CD4-positive, alpha-beta T cell (primary cell): ENCODE results near the gene TCHP. TPM values are rescaled to one million over a fixed set of nuclear protein-coding genes. Genes with fewer than 3 reads are reported as not detected.

Experiments
- ATAC-seq: fragments of 200-7000 bp; cut with Tn5 transposase; one replicate; pipeline ENCODE4 v1.10.0; 2022; ENCODE audit warnings: mild to moderate bottlenecking; ENCODE audit not compliant: poor library complexity
- CTCF ChIA-PET: fragments of 350-600 bp; sonication (Branson Sonifier 250); formaldehyde crosslinking; loops from one replicate; lab custom pipeline; 2021; ENCODE audit warnings: antibody characterized with exemption, inconsistent platforms; lab: Charles Lee
- POLR2A ChIA-PET: fragments of 350-600 bp; sonication (Branson Sonifier 250); formaldehyde crosslinking; loops from one replicate; lab custom pipeline; 2021; ENCODE audit warnings: antibody characterized with exemption, inconsistent platforms; lab: Charles Lee
- DNase-seq, 14 experiments: peaks; one replicate each; pipeline ENCODE4 v3.0.0-alpha.2; 2013 to 2020; ENCODE audit warnings: mixed read lengths in 2 of 14
- H3K27ac ChIP-seq, 2 donors: one replicate each; pipeline versions ENCODE4 v1.5.1 to v1.7.0; 2013; ENCODE audit warnings: low read length in 2 of 2, low read depth in 1 of 2, mild to moderate bottlenecking in 1 of 2
- H3K27me3 ChIP-seq, 2 experiments: 1 replicate in 1 of 2; 2 replicates in 1 of 2; pipeline versions ENCODE4 v1.6.1 to v1.7.0; 2013; ENCODE audit warnings: low read length in 2 of 2, control low read depth in 1 of 2, mild to moderate bottlenecking in 1 of 2, moderate library complexity in 1 of 2; ENCODE audit not compliant: insufficient read depth in 2 of 2, control insufficient read depth in 1 of 2
- H3K36me3 ChIP-seq: one replicate; pipeline ENCODE4 v1.6.1; 2013; ENCODE audit warnings: low read length, control low read depth; ENCODE audit not compliant: insufficient read depth
- H3K4me1 ChIP-seq: one replicate; pipeline ENCODE4 v1.6.1; 2013; ENCODE audit warnings: low read length, control low read depth; ENCODE audit not compliant: insufficient read depth
- H3K4me3 ChIP-seq: one replicate; pipeline ENCODE4 v1.5.1; 2013; ENCODE audit warnings: mild to moderate bottlenecking, low read length, moderate library complexity
- H3K9me3 ChIP-seq, 2 experiments: 1 replicate in 1 of 2; 2 replicates in 1 of 2; pipeline versions ENCODE4 v1.6.1 to v1.7.0; 2013; ENCODE audit warnings: low read length in 2 of 2, mild to moderate bottlenecking in 2 of 2, control low read depth in 1 of 2, moderate library complexity in 1 of 2; ENCODE audit not compliant: control insufficient read depth in 1 of 2, insufficient read depth in 1 of 2
- H3K27ac Mint-ChIP-seq: one replicate; pipeline ENCODE4 v1.8.0; 2020; ENCODE audit warnings: mixed read lengths
- H3K27me3 Mint-ChIP-seq: one replicate; pipeline ENCODE4 v1.8.0; 2021; ENCODE audit warnings: mixed read lengths
- H3K36me3 Mint-ChIP-seq: one replicate; pipeline ENCODE4 v1.8.0; 2021; ENCODE audit warnings: low read depth, mixed read lengths
- H3K4me1 Mint-ChIP-seq: one replicate; pipeline ENCODE4 v1.8.0; 2021; ENCODE audit warnings: low read depth, mixed read lengths
- H3K4me3 Mint-ChIP-seq: one replicate; pipeline ENCODE4 v1.8.0; 2020; ENCODE audit warnings: mild to moderate bottlenecking, mixed read lengths
- H3K9me3 Mint-ChIP-seq: one replicate; pipeline ENCODE4 v1.8.0; 2020; ENCODE audit warnings: mixed read lengths
- intact Hi-C, 2 experiments: fragments of 100-400 bp; cut with DNase I in 1 of 2; cut with micrococcal nuclease in 1 of 2; formaldehyde crosslinking; loops; one replicate each; pipeline versions ENCODE4 v1.15.1 to v1.9.0; 2023 to 2025; cut with DNase I, micrococcal nuclease
- total RNA-seq, 174 experiments: library from RNA in 2 of 174; stranded (reverse) in 2 of 174; gene quantifications; one replicate each; pipeline ENCODE4 v1.2.3 and lab custom pipeline; 2021 to 2026
- TF ChIP-seq, protein P1 (sequence below): fragments of 200-600 bp; IDR thresholded peaks from one replicate; pipeline ENCODE4 v1.8.0; 2022; ENCODE audit warnings: antibody characterized with exemption, mild to moderate bottlenecking

Gene TCHP
- total RNA-seq, 2 experiments from 2014 or later: 13.2 to 13.6 TPM

DNA sequence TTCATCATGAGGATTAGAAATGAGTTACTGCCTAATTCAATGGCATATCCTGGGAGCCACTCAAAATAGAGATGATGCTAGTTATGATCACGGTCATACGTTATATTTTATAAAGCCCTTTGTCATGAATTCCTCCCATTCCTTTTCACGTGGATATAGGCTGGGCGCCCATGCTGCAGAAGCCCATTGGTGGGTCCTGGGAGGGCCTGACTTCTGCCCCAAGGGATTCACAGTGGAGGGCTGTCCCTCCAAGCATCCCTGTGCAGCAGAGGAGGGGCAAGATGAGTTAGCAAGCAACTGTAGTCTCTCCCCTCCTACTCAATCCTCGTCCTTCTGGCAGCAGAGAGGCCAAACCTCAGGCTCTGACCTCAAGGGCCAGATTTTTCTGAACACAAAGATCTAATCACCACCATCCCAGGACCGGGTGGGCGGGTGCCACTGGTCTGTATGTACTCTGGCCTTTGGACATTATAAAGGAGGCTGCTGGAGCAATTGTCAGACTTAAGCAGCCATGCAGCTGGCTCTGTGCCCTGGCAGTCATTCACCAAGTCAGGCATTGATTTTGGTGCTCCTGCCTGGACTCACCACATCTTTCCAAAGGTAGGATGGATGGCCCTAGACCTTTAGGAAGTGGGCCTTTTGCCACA lies 28.3 kb upstream of the TCHP start:
- peaks cover 30% of the 10 kb centered on the region for H3K36me3 Mint-ChIP-seq
- H3K4me3 Mint-ChIP-seq: no peak overlapping the region
- no peaks in the 10 kb centered on the region for H3K9me3 Mint-ChIP-seq
- Histone ChIP-seq H3K27me3 (no peaks in the 10 kb centered on the region), H3K27ac (no peak overlapping the region), H3K4me3 (no peak overlapping the region), H3K9me3 (no peaks in the 10 kb centered on the region), H3K4me1 (peaks cover 1% of the 10 kb centered on the region), H3K36me3 (peaks cover 10% of the 10 kb centered on the region)
- intact Hi-C loops: no loop called here
- CTCF ChIA-PET: no interaction called here
- ATAC-seq (no peak), DNase-seq (no peak)
- H3K27me3 Mint-ChIP-seq: no peaks in the 10 kb centered on the region
- no peak overlapping the region for H3K27ac Mint-ChIP-seq
- H3K4me1 Mint-ChIP-seq: peaks cover 36% of the 10 kb centered on the region
- POLR2A ChIA-PET: no interaction called here
- TF ChIP-seq, protein P1, sequence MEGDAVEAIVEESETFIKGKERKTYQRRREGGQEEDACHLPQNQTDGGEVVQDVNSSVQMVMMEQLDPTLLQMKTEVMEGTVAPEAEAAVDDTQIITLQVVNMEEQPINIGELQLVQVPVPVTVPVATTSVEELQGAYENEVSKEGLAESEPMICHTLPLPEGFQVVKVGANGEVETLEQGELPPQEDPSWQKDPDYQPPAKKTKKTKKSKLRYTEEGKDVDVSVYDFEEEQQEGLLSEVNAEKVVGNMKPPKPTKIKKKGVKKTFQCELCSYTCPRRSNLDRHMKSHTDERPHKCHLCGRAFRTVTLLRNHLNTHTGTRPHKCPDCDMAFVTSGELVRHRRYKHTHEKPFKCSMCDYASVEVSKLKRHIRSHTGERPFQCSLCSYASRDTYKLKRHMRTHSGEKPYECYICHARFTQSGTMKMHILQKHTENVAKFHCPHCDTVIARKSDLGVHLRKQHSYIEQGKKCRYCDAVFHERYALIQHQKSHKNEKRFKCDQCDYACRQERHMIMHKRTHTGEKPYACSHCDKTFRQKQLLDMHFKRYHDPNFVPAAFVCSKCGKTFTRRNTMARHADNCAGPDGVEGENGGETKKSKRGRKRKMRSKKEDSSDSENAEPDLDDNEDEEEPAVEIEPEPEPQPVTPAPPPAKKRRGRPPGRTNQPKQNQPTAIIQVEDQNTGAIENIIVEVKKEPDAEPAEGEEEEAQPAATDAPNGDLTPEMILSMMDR: no peak

DNA sequence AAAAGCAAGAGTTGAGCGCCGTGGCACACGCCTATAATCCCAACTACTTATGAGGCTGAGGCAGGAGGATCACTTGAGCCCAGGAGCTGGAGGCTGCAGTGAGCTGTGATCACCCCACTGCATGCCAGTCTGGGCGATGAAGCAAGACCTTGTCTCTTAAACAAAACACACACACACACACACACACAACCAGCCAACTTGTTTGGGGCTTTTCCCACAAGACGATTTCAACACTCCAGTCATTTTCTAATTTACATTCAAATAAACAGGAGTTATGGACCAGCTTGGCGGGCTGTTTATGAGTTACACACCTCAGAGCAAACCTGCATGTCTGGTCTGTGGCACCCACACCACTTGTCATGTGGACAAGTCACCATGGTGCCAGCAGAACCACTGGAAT lies 26.4 kb upstream of the TCHP start:
- peaks cover 48% of the 10 kb centered on the region for H3K4me1 Mint-ChIP-seq
- Histone ChIP-seq H3K36me3 (peaks cover 10% of the 10 kb centered on the region), H3K27ac (no peak overlapping the region), H3K27me3 (no peaks in the 10 kb centered on the region), H3K4me1 (peaks cover 15% of the 10 kb centered on the region), H3K4me3 (no peak overlapping the region), H3K9me3 (no peaks in the 10 kb centered on the region)
- TF ChIP-seq, protein P1: no peak
- POLR2A ChIA-PET: no interaction called here
- H3K36me3 Mint-ChIP-seq: peaks cover 30% of the 10 kb centered on the region
- no peak overlapping the region for H3K4me3 Mint-ChIP-seq
- CTCF ChIA-PET: interaction anchor here (1.1 kb wide), 1 partner anchor 21 kb away, joined by 3 read pairs; no protein-coding TSS in a partner anchor
- ATAC-seq (no peak), DNase-seq (no peak)
- H3K9me3 Mint-ChIP-seq: no peaks in the 10 kb centered on the region
- H3K27ac Mint-ChIP-seq: no peak overlapping the region
- intact Hi-C loops: no loop called here
- no peaks in the 10 kb centered on the region for H3K27me3 Mint-ChIP-seq

DNA sequence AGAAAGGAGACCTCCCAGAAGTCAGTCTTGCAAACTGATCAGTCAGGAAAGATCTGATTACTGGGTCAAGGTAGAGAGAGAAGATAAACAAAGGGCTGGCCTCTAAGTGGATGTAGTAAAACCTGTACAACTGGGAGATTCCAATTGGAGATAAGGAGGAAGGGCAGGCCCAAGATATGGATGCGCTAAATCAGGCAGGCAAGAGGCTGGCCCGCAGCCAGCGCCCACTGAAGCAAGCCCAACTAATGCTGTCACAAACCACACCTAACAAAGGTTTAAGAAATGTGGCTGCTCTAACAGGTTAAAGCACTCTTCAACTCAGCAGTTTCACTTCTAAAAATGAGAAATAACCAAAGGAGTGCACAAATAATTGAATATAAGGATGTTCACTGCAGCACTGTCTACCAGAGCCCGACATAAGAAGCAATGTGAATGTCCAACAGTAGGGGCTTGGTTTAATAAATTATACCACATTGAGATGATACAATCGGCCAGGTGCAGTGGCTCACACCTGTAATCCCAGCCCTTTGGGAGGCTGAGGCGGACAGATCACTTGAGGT lies 24.4 kb upstream of the TCHP start:
- Histone ChIP-seq H3K36me3 (peaks cover 10% of the 10 kb centered on the region), H3K9me3 (no peaks in the 10 kb centered on the region), H3K27me3 (no peaks in the 10 kb centered on the region), H3K4me3 (no peak overlapping the region), H3K27ac (no peak overlapping the region), H3K4me1 (peaks cover 31% of the 10 kb centered on the region)
- ChIA-PET POLR2A (no interaction called here), CTCF (interaction anchor here (0.5 kb wide), 1 partner anchor 388 kb away, joined by 3 read pairs; no protein-coding TSS in a partner anchor)
- TF ChIP-seq, protein P1: no peak
- intact Hi-C loops: loop anchor here in 1 of 2 experiments (5.0 kb wide), 2 partner anchors 298 to 407 kb away; partner anchors contain the start of gene ATP2A2
- H3K27me3 Mint-ChIP-seq: no peaks in the 10 kb centered on the region
- H3K9me3 Mint-ChIP-seq: no peaks in the 10 kb centered on the region
- no peak overlapping the region for H3K27ac Mint-ChIP-seq
- peak overlapping the region; percentile 13 for H3K4me3 Mint-ChIP-seq
- ATAC-seq (no peak), DNase-seq (no peak)
- peaks cover 62% of the 10 kb centered on the region for H3K4me1 Mint-ChIP-seq
- peaks cover 27% of the 10 kb centered on the region for H3K36me3 Mint-ChIP-seq
